ENCODE results near the gene TMEM132C. TPM values are rescaled to one million over a fixed set of nuclear protein-coding genes. Genes with fewer than 3 reads are reported as not detected.

TMEM132C gene
- total and polyA plus RNA-seq, 2 of the 8 experiments (the other 6 are each of a cell fraction or from before 2014, with no cell fraction given): 0.23 to 0.76 TPM

- Histone ChIP-seq H4K91ac (replicated peaks; ENCODE audit: insufficient read length, low read length) (no peak overlapping the region), H4K8ac (ENCODE audit: extremely low read depth, insufficient read depth, low read length) (no peak overlapping the region), H3K4me1 (replicated peaks in 1 of 4; ENCODE audit: control insufficient read depth in 3 of 4, insufficient read depth in 4 of 4, low read length in 3 of 4) (no peaks in the 10 kb centered on the region; a peak in 1 of 7 replicates), H3K79me2 (ENCODE audit: control insufficient read depth in 1 of 2, insufficient read depth in 2 of 2, low read length in 2 of 2) (no peaks in the 10 kb centered on the region), H3K4me3 (ENCODE audit: extremely low read depth in 1 of 4, insufficient read depth in 2 of 4, low read depth in 3 of 4, low read length in 4 of 4) (no peak overlapping the region), H3K23me2 (ENCODE audit: low read depth, low read length) (no peaks in the 10 kb centered on the region; the same call in 1 of the 2 replicates), H2AFZ (ENCODE audit: low read length) (no peak overlapping the region), H3K79me1 (ENCODE audit: low read depth, low read length) (no peaks in the 10 kb centered on the region), H2BK120ac (replicated peaks; ENCODE audit: low read depth, low read length) (no peak overlapping the region), H3K27me3 (replicated peaks in 1 of 4; ENCODE audit: control insufficient read depth in 3 of 4, extremely low read depth in 1 of 4, insufficient read depth in 3 of 4, low read length in 3 of 4) (no peaks in the 10 kb centered on the region), H4K20me1 (replicated peaks in 1 of 2; ENCODE audit: control insufficient read depth in 1 of 2, insufficient read depth in 2 of 2, low read length in 2 of 2) (no peaks in the 10 kb centered on the region), H3K14ac (ENCODE audit: insufficient read length) (no peak overlapping the region), H3K4me2 (ENCODE audit: insufficient read depth in 1 of 2, low read depth in 2 of 2, low read length in 2 of 2) (no peak overlapping the region), H3K36me3 (ENCODE audit: control insufficient read depth in 2 of 4, insufficient read depth in 4 of 4, low read length in 3 of 4) (no peaks in the 10 kb centered on the region), H4K5ac (ENCODE audit: insufficient read length, low read depth, low read length) (no peak overlapping the region), H2AK5ac (ENCODE audit: low read depth, low read length) (no peak overlapping the region), H3K18ac (ENCODE audit: extremely low read depth, low read length) (no peak overlapping the region), H3K9me3 (ENCODE audit: insufficient read depth in 2 of 2, low read depth in 1 of 2, low read length in 1 of 2) (0 out of 4 replicates have a peak, but pooled peaks cover 0 to 4% of the 10 kb centered on the region in 2 experiments), H2BK20ac (ENCODE audit: low read length) (no peak overlapping the region), H2BK12ac (ENCODE audit: low read depth, low read length) (no peak overlapping the region), H3K9ac (replicated peaks in 1 of 4; ENCODE audit: extremely low read depth in 1 of 4, low read depth in 3 of 4, low read length in 3 of 4) (no peak overlapping the region), H3K4ac (replicated peaks; ENCODE audit: insufficient read length, low read depth, low read length) (no peak overlapping the region), H2BK5ac (ENCODE audit: low read depth, low read length) (no peak overlapping the region), H3K23ac (ENCODE audit: insufficient read length) (no peak overlapping the region), H2BK15ac (ENCODE audit: low read length) (no peak overlapping the region), H3K56ac (replicated peaks; ENCODE audit: insufficient read length, low read depth, low read length) (no peak overlapping the region), H3K27ac (ENCODE audit: low read depth, low read length) (no peak overlapping the region)
- POLR2A ChIA-PET (ENCODE audit: partially characterized antibody): no interaction called here
- 84% methylated on average over 4 of the region's 4 CpGs; no CpG with 5 or more reads in 1 of the 2 experiments for WGBS, 2 experiments (ENCODE audit: extremely low coverage in 1 of 2, insufficient coverage in 1 of 2, insufficient read length in 1 of 2, insufficient replicate concordance in 2 of 2, low coverage in 1 of 2, low lambda C conversion rate in 2 of 2, missing lambda C conversion rate in 1 of 2)
- CTCF ChIA-PET (ENCODE audit: partially characterized antibody): interaction anchor here (0.7 to 1.3 kb wide), 2 partner anchors 12 to 27 kb away, joined by 3 to 4 read pairs; no protein-coding TSS in a partner anchor
- DNase-seq (ENCODE audit: low read depth in 1 of 2, low spot score in 2 of 2) (no peak), FAIRE-seq (no peak)
- no peak for TF ChIP-seq CHD2 (IDR thresholded peaks at IDR 0.05; ENCODE audit: low read length)
- no peak for TF ChIP-seq CHD1 (IDR thresholded peaks at IDR 0.05; ENCODE audit: low read depth, low read length)
- no peak for TF ChIP-seq GTF2F1 (IDR thresholded peaks at IDR 0.05; ENCODE audit: borderline replicate concordance, low read depth, low read length)
- TF ChIP-seq ASH2L (IDR thresholded peaks at IDR 0.05; ENCODE audit: low read length): no peak
- no peak for TF ChIP-seq CREB1 (IDR thresholded peaks at IDR 0.05)
- TF ChIP-seq SAP30 (IDR thresholded peaks at IDR 0.05; ENCODE audit: insufficient read depth, insufficient replicate concordance, low read length): no peak
- no peak for TF ChIP-seq SRF (IDR thresholded peaks at IDR 0.05; ENCODE audit: low read depth, low read length)
- TF ChIP-seq SIRT6 (IDR thresholded peaks at IDR 0.05; ENCODE audit: low read length): no peak
- no peak for TF ChIP-seq RAD21 (IDR thresholded peaks at IDR 0.05 in 1 of 2, conservative IDR thresholded peaks at IDR 0.05 in 1 of 2; ENCODE audit: low read depth in 2 of 2, low read length in 2 of 2)
Observed at GRCh38 chr12:128672893-128673292, 405.9 kb downstream of the TMEM132C start.
